GM21447 (cell line): ENCODE data around the gene SPINT2.
A peak's percentile ranks its signal among the peaks of the same experiment; 100 is the strongest.

Experiments
- ATAC-seq: cut with Tn5 transposase; IDR thresholded peaks from one replicate; pipeline ENCODE4 v1.9.1; 2021; ENCODE audit not compliant: unreplicated experiment

Gene SPINT2

DNA sequence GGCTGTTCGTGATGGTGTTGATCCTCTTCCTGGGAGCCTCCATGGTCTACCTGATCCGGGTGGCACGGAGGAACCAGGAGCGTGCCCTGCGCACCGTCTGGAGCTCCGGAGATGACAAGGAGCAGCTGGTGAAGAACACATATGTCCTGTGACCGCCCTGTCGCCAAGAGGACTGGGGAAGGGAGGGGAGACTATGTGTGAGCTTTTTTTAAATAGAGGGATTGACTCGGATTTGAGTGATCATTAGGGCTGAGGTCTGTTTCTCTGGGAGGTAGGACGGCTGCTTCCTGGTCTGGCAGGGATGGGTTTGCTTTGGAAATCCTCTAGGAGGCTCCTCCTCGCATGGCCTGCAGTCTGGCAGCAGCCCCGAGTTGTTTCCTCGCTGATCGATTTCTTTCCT lies 27.5 kb downstream of the SPINT2 start:
- ATAC-seq, result no peak

DNA sequence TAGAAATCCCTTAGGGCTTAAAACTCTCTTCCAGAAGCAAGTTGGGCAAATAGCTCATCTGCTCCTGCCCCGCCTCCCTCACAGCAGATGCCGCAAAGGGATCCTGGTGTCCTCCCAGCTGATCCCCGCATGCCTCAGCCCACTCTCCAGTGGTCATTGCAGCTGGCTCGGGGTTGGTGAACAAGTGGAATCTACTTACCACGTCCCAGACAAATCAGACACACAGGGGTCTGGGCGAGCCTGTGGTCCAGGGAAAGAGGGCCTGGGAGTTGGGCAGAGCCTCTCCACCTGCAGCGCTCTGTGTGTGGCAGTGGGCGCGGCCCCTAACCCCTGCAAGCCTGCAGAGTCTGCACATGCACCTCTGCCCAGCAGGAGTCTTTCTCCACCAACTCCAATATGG lies 28.9 kb downstream of the SPINT2 start:
- no peak for ATAC-seq

- no peak for ATAC-seq
Observed at GRCh38 chr19:38294090-38294489, 29.7 kb downstream of the SPINT2 start.

DNA sequence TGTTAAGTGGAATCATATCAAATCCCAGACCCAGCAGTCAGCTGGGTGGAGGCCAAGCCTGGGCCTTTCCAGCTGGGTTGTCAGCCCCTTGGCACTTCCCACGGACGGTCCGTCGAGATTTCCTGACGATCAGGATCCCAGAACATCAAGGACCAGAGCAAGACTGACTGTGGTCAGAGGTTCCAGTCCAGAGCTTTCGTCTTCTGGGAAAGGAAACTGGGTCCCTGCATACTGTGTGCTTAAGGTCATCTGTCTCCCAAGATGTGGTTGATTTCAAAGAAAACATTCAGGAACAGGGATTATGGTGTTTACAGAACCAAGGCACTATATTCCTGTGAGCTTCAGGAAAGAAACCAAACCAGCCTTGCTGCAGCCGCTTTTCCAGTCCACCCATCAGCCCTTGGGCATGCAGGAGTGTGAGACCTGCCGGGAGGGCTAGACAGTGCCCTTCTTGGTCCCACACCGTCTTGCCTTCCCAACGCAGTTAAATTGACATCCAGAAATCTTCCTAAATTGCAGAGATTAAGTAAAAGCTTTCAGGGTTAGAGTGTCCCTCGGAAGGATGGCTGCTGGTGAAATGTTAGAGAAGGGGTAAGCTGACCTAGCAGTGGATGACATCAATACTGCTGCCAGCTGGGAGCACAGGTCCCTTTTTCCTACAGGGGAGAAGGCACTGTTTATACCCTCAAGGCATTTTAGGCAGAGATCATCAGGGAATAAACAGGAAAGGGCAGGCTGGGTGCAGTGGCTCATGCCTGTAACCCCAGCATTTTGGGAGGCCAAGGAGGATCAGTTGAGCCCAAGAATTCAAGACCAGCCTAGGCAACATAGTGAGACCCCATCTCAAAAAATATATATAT lies 34.7 kb downstream of the SPINT2 start:
- ATAC-seq, result no peak

GRCh38 chr19:38303517-38304351 lies 39.4 kb downstream of the SPINT2 start, which contains the start of gene C19orf33:
C19orf33 (plus strand) TSS chr19:38304251; CDS start chr19:38304262, 11 bp downstream.
- no peak for ATAC-seq

- no peak for ATAC-seq
Observed at GRCh38 chr19:38304352-38304865, 40.0 kb downstream of the SPINT2 start.

DNA sequence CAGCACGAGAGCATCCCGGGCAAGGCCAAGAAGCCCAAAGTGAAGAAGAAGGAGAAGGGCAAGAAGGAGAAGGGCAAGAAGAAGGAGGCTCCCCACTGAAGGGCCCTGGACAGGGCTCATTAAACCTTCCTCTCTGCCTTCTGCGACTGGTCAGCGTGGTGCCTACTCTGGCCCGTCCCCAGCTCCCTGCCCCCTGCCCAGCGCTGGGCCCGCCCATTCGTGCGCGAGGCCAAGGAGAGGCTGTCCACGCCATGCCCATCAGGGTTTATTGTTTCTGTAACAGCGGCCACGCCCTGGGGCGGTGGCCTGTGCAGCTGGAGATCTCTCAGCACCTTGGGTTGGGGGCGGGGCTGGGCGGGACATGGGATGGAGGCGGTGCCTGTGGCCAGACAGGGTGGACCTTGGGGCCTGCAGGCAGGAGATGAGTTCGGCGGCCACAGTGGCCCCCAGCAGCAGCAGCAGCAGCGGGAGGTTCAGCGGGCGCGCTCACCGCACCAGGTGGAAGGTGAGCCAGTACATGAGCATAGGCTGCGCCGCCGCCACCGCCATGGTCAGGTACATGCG lies 40.6 kb downstream of the SPINT2 start:
- ATAC-seq, result no peak

- ATAC-seq, result no peak
Observed at GRCh38 chr19:38306236-38306635, 41.9 kb downstream of the SPINT2 start.

DNA sequence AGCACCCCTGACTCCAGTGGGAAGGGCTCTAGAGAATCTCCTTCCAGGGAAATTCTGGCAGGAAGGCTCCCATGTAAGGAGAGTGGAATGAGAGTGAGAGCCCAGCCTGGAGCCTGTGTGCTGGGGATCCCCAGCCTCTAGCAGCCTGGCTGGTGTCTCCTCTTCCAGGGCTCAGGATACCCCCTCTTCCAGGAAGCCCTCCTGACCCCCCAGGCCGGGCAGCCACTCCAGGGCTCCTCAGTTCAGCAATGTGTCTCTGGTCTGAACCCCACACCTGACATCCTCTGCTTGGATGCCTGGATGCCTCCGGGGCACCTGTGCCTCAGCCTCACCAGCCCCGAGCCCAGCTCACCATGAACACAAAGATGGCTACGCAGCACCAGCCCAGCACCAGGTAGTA lies 42.7 kb downstream of the SPINT2 start:
- no peak for ATAC-seq

- no peak for ATAC-seq
Observed at GRCh38 chr19:38307597-38307996, 43.2 kb downstream of the SPINT2 start.

DNA sequence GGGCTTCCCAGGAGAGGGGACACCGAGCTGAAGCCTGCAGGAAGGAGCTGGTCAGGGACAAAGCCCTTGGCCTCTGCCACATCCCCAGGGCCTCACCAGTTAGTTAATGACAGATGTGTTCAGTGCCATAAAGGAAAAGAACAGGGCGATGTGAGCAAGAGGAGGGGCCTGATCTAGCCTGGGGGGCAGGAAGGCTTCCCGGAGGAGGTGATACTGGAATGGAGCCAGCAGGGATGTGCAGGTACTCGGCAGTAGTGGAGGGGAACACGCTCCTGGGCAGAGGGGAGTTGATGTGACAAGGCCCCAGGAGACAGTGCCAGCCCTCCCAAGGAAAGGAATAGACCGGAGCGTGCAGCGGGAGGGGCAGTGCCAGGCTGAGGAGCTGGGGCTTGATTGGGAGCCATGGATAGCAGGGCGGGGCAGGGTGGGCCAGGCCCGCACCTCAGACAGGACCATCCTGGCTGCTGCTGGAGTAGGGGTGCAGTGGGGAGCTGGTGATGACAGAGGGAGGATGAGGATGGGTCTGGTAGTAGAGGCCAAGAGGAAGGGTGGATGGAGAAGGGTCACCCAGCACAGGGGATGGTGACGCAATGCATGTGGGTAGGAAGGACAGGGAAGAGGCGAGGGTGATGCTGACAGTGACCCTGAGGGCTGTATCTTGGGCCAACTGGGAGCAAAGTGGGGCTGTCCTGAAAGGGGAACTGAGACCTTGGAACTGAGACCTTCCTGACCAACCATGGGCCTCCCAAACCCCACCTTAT lies 43.8 kb downstream of the SPINT2 start:
- no peak for ATAC-seq

- ATAC-seq, result no peak
Observed at GRCh38 chr19:38308926-38309614, 44.7 kb downstream of the SPINT2 start.

GRCh38 chr19:38309615-38310278 lies 45.4 kb downstream of the SPINT2 start:
- no peak for ATAC-seq

GRCh38 chr19:38310279-38310670 lies 45.9 kb downstream of the SPINT2 start:
- no peak for ATAC-seq

DNA sequence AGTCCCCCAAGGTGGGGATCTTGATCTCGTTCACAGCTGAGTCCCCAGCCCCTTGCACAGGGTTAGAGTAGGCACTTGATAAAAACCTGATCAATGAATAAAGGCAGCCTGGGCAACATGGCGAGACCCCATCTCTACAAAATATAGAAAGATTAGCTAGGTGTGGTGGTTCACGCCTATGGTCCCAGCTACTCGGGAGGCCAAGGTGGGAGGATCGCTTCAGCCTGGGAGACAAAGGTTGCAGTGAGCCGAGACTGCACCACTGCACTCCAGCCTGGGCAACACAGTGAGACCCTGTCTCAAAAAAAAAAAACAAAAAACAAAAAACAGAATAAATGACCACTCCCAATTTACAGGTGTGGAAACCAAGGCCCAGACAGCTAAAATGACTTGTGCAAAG lies 46.6 kb downstream of the SPINT2 start:
- no peak for ATAC-seq

DNA sequence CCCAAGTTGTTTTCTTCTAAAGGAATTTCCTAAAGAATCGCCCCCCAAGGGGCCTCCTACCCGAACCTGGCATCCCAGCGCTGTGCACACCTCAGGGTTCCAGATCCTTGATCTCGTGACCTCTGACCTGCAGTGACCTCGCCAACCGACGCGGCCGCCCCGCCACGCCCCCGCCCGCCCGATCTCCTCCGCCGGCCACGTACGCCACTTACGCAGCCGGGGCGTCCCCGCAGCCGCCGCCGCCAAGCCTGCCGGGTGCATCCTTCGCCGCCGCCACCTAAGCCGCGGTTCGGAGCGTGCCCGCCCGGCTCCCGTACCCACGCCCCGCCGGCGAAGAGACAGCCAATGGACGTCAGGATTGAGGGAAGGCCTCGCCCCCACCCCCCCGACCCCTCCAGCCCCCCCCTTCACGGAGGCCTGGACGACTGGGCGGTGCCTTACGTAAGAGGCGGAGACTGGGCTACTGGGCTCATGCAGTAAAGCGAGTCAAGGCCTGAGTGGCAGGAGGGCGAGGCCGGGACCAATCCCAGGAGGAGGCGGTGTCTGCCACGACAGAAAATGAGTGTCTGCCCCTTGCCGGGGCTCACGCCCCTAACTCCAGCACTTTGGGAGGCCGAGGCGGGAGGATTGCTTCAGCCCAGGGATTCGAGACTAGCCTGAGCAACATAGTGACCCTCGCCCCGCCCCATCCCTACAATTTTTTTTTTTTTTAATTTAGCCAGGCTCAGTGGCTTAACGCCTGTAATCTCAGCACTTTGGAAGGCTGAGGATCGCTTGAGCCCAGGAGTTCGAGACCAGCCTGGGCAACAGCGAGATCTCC lies 51.5 kb downstream of the SPINT2 start, which contains the start of gene YIF1B:
TSS of gene YIF1B (minus strand) at position 291 of the 820 bp plus-strand sequence. CDS start at position 261, 30 bp downstream.
- ATAC-seq, result peak; percentile 84

DNA sequence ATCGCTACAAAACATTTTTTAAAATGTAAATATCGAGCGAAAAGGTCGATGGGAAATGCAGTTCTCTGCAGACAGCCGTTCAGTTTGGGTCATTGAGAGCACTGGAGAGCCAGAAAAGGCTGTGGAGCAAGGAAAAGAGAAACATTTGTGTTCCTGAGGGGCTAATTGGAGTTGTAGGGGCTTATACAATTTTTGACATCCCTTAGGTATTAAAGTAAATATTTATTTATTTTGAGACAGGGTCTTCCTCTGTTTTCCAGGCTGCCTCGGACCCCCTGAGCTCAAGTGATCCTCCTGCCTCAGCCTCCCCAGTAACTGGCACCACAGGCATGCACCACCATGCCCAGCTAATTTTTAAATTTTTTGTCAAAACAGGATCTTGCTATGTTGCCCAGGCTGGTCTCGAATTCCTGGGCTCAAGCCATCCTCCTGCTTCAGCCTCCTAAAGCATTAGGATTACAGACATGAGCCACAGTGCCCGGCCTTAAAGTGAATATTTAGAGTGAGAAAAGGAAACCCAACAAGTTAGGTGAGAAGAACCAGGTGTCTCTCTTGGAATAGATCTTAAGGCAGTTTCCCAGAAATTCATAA lies 52.2 kb downstream of the SPINT2 start:
- peak; percentile 6 for ATAC-seq

DNA sequence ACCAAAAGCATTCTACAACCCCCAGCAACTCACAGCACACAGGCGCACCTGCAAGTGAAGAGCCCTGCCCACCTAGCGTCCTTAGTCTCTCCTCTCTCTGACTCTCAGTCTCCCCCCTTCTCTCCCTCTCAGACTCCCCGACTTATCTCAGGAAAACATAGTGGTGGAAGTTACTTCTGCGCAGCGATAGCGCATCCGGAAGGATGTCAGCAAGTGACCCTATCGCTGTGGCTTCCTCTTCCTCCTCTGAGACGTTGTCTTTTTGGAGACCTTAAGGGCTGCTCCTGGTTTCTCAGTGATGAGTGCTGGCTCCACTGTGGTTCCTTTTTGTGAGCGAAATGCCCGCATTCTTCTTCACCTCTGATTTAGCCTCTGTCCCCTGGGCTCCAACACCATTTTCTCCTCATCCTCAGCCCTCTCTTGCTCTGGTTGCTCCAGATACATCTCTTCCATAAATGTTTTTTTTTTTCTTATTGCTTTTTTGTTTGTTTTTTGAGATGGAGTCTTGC lies 52.8 kb downstream of the SPINT2 start:
- no peak for ATAC-seq
